GM18907 (cell line): ENCODE measurements around the gene CNRIP1.
"Not testable (repeated sequence)": the region's sequence is repeated elsewhere in the genome, so short reads cannot be mapped to it uniquely, and the experiment has no call there.

Experiments used
- ATAC-seq: cut with Tn5 transposase; IDR thresholded peaks from one replicate; pipeline ENCODE4 v1.9.1; 2021; ENCODE audit warnings: mild to moderate bottlenecking, moderate library complexity; ENCODE audit not compliant: unreplicated experiment

The CNRIP1 gene

GRCh38 chr2:68319398-68320117 lies at the start of gene CNRIP1:
Gene CNRIP1 (minus strand): TSS chr2:68319949. CDS start chr2:68319400, 549 bp downstream.
- ATAC-seq = no peak

GRCh38 chr2:68369337-68369734 lies 49.6 kb upstream of the CNRIP1 start:
- ATAC-seq = no peak

- no peak for ATAC-seq
Measured at GRCh38 chr2:68368654-68369336, 49.0 kb upstream of the CNRIP1 start.

DNA sequence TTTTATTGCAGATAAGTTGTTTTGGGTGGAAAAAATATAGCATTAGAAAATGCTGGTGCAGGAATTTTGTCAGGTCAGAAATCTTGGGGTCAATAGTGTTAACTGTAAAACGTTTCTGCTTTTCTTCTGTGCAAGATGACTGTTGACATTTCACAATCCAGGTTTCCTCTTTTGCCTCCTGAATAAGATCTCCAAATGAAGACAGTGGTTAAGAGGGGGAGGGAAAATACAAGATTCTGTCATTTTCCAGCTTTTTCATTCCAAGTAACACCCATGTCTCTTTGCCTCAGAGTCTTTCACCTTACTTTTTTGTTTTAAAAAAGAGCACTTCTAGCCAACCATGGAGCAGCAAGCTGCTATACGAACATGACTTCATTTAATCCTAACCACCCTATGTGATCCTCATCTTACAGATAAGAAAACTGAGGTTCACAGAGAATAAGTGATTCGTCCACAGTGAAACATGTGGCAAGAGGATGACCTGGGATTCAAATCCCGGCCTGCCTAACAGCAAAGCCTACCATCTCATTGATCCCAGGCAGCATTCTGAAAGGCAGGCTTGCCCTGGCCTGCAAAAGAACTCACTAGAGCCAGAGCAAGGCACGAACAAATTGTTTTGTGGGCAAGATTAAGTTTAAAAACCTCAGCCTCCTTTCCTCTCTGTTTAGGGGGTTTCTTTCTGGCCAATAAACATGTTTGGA lies 48.4 kb upstream of the CNRIP1 start:
- ATAC-seq = no peak

GRCh38 chr2:68366083-68366560 lies 46.4 kb upstream of the CNRIP1 start:
- peak; percentile 43 for ATAC-seq

GRCh38 chr2:68365087-68365486 lies 45.3 kb upstream of the CNRIP1 start, which contains the start of gene PLEK:
Gene PLEK (plus strand): TSS chr2:68365282. CDS start chr2:68365352, 70 bp downstream.
- ATAC-seq = peak; percentile 73

DNA sequence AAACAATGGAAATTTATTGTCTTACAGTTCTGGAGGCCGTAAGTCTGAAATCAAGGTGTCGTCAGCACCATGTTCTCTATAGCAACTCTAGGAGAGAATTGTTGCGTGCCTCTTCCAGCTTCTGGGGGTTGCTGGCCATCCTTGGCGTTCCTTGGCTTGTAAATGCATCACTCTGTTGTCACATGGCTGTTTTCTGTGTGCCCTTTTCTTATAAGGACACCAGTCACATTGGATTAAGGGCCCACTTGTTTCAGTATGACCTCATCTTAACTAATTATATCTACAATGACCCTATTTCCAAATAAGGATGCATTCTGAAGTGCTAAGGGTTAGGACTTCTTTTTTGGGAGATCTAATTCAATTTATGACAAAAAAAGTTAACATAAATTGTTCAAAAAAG lies 44.0 kb upstream of the CNRIP1 start:
- ATAC-seq = no peak

DNA sequence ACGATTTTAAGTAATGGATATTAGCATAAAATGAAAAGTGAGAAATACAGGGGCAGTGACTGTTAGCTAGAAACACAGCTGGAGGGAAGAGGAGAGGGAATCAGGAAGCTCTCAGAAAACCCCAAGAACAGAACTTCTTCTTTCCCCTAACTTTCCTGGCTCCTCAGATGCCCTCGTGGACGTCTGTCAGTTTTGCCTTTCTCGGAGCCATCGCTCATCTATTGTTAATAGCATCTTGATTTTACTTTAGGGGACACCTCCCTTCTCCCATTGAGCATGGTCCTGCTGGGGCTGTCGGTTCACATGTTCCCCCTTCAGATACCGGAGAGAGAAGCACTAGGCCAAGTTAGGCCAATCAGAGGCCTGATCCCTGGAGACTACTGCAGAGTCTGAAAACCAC lies 43.0 kb upstream of the CNRIP1 start:
- no peak for ATAC-seq

GRCh38 chr2:68362069-68362468 lies 42.3 kb upstream of the CNRIP1 start:
- peak; percentile 53 for ATAC-seq

- ATAC-seq = no peak
Measured at GRCh38 chr2:68359889-68360288, 40.1 kb upstream of the CNRIP1 start.

DNA sequence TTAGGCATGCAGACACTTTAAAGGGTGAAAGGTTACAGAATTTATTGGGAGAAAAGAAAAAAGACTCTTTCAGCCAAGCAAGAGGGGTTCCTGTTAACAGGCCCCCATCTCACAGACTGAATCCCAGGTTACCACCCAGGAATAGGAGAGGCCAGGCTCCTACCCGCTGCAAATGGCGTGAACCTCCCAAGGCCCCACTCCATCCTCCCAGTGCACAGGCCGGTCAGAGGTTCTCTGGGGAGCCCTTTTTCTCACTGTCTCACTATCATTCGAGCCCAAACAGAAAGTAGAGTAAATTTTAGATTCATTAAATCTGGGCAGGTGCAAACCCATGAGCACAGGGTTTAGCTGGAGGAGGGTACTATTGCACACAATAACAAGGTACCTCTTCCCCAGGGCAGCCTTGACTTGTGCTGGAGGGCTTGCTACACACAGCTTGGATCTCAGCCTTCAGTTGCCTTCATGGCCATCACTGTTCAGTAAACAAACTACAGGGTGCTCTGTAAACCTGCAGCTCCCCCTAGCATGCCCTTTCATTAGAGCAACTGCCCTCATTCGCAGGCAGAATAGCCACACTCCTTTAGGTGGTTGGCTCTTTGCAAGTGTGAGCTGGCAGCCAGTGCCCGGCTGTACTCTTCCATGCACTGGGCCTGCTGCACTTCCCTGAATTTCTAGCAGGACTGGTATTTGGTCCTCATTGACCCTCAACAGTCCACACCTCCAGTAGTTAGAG lies 38.0 kb upstream of the CNRIP1 start:
- peak; percentile 70 for ATAC-seq

GRCh38 chr2:68356599-68357239 lies 37.0 kb upstream of the CNRIP1 start:
- ATAC-seq = no peak

GRCh38 chr2:68352651-68353391 lies 33.1 kb upstream of the CNRIP1 start:
- no peak for ATAC-seq

GRCh38 chr2:68351997-68352396 lies 32.2 kb upstream of the CNRIP1 start:
- ATAC-seq = no peak

DNA sequence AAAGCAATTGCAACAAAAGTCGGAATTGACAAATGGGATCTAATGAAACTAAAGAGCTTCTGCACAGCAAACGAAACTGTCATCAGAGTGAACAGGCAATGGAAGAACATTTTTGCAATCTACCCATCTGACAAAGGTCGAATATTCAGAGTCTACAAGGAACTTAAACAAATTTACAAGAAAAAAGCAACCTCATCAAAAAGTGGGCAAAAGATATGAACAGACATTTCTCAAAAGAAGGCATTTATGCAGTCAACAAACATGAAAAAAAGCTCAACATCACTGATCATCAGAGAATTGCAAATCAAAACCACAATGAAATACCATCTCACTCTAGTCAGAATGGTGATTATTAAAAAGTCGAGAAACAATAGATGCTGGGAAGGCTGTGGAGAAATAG lies 29.3 kb upstream of the CNRIP1 start:
- ATAC-seq = not testable (repeated sequence)

DNA sequence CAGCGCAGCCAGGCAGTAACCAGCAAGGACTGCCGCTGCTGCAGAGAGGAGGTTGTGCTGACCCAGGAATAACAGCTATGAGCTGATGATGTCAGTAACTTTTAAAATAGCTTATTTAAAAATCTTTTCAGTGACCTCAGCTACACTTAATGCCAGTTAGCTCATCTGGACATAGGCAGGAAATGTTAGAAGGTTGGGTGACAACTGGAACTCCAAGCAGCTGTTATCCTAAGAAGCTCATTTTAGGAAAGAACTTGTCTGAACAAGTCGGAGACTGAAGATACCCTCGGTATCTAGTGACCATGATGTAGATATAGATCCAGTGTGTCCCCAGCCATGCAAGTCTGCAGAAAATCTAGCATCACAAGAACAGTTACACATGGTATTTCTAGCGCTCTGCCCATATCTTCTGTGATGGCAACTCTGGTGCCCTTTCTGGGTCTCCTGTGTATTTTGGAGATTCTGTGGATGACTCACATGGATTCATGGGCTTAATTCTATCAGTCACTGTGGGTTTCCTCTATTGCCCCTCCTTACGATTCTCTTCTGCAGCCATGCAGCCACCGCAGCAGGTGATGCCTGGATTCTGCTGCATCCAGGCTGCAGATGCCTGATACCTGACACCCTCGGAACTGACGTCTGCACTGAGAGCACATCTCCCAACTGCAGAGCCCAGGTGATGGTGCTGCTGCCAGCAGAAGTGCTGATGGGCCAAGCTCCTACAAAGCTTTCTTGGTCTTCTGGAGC lies 25.6 kb upstream of the CNRIP1 start:
- no peak for ATAC-seq

DNA sequence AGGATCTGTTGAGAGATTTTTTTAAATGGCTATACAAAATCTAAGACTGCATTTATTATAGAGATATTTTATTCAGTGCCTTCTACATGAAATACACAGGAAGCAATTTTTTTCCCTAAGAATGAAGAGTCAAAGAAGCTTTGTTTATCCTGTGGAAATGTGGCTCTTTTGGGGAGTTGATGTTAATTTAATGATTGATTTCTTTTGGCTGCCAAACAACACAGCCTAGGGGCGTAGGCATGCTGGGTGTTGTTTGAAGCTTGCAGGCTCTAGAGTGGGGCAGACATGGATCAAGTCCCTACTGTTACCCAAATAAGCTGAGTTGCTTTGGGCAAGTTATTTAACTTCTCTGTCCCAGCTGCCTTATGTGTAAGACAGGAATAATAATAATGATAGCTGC lies 24.3 kb upstream of the CNRIP1 start:
- ATAC-seq = no peak

DNA sequence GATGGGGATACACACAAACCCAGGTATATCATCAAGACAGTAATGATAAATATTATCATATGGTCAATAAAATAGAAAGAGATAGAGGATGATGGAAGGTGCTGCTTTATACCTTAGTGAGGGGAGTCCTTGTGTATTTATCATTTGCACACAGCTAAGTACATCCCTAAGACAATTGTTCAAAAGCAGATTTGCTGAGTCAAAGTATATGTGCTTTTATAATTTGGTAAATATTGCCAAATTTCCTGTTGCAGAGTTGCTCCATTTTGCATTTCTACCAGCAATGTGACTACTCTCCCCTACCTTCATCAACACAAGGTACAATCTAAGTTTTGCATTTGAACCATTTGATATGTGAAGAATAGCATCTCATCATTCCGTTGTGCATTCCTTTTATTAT lies 22.7 kb upstream of the CNRIP1 start:
- no peak for ATAC-seq

- no peak for ATAC-seq
Measured at GRCh38 chr2:68341583-68341982, 21.8 kb upstream of the CNRIP1 start.
